Chondrocyte (in vitro differentiated cells): ENCODE data around the gene HDAC4. TPM values are rescaled to one million over a fixed set of nuclear protein-coding genes. Genes with fewer than 3 reads are reported as not detected.

ENCODE experiments used
- DNase-seq: peaks from one replicate; pipeline ENCODE4 v3.0.0; 2021; ENCODE audit warnings: mixed read lengths, low spot score
- H3K27ac Mint-ChIP-seq: one replicate; pipeline ENCODE4 v1.8.0; 2021; ENCODE audit warnings: mild to moderate bottlenecking, moderate library complexity, mixed read lengths; ENCODE audit not compliant: unreplicated experiment
- H3K27me3 Mint-ChIP-seq: 2 replicates; pipeline ENCODE4 v1.8.0; 2021; ENCODE audit warnings: low read depth, mixed read lengths
- H3K36me3 Mint-ChIP-seq: 2 replicates; pipeline ENCODE4 v1.8.0; 2021; ENCODE audit warnings: low read depth, mixed read lengths
- H3K4me1 Mint-ChIP-seq: 2 replicates; pipeline ENCODE4 v1.8.0; 2021; ENCODE audit warnings: low read depth, mild to moderate bottlenecking, mixed read lengths
- H3K4me3 Mint-ChIP-seq: one replicate; pipeline ENCODE4 v1.8.0; 2021; ENCODE audit warnings: mild to moderate bottlenecking, moderate library complexity, mixed read lengths; ENCODE audit not compliant: unreplicated experiment
- H3K9me3 Mint-ChIP-seq: 2 replicates; pipeline ENCODE4 v1.8.0; 2021; ENCODE audit warnings: low read depth, mixed read lengths
- CTCF ChIP-seq: fragments of 200-600 bp; sonication (generic); IDR thresholded peaks from 2 replicates; pipeline ENCODE4 v1.5.0; 2021; ENCODE audit warnings: antibody characterized with exemption, mild to moderate bottlenecking, moderate library complexity
- total RNA-seq: library from RNA; stranded (reverse); gene quantifications from 3 replicates; pipeline ENCODE4 v1.2.1, GENCODE V29; 2021

Gene HDAC4
- total RNA-seq, 1 donor from 2014 or later, result 22.3 TPM

DNA sequence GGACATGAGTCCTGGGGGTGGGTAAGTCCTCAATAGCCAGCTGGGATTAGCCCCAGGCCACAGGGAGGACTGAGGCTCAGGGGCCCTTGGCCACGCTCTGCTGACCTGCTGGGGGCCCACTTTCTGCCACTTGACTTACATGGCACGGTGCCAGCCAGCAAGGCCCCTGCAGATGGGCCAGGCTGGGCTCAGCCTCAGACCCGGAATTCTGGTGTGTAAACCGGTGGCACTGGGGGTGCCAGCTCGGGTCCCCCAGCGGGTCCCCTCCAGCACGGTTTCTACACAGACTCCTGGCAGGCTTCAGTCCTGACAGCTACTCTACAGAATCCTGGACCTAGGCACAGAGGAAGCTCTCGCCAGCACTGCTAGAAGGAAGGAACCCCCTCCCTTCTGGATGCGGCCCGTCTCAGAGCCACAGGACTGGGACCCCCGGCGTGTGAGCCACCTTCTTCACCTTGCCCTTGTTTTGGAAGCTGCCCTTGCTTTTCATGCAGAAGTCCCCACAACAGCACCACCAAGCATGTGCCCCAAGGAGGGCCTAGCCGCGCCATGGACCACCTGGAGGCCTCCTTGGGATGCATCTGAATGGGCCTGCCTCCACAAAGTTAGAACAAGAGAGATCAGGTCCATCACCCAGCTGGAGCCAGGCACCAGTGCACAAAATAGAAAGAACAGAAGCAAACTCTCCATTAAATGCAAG, 8.0 kb downstream of the HDAC4 start:
- Mint-ChIP-seq H3K4me3 (no peak overlapping the region), H3K27me3 (no peaks in the 10 kb centered on the region), H3K9me3 (no peaks in the 10 kb centered on the region), H3K36me3 (peaks cover 2% of the 10 kb centered on the region), H3K27ac (no peak overlapping the region), H3K4me1 (peaks cover 10% of the 10 kb centered on the region)
- no peak for TF ChIP-seq CTCF
- DNase-seq, result peak; percentile 84

- Mint-ChIP-seq H3K4me3 (no peak overlapping the region), H3K27ac (no peak overlapping the region), H3K9me3 (no peaks in the 10 kb centered on the region), H3K27me3 (no peaks in the 10 kb centered on the region), H3K36me3 (peaks cover 2% of the 10 kb centered on the region), H3K4me1 (peaks cover 10% of the 10 kb centered on the region)
- DNase-seq, result peak; percentile 75
- no peak for TF ChIP-seq CTCF
Observed at GRCh38 chr2:239392072-239392357, 8.8 kb downstream of the HDAC4 start.

DNA sequence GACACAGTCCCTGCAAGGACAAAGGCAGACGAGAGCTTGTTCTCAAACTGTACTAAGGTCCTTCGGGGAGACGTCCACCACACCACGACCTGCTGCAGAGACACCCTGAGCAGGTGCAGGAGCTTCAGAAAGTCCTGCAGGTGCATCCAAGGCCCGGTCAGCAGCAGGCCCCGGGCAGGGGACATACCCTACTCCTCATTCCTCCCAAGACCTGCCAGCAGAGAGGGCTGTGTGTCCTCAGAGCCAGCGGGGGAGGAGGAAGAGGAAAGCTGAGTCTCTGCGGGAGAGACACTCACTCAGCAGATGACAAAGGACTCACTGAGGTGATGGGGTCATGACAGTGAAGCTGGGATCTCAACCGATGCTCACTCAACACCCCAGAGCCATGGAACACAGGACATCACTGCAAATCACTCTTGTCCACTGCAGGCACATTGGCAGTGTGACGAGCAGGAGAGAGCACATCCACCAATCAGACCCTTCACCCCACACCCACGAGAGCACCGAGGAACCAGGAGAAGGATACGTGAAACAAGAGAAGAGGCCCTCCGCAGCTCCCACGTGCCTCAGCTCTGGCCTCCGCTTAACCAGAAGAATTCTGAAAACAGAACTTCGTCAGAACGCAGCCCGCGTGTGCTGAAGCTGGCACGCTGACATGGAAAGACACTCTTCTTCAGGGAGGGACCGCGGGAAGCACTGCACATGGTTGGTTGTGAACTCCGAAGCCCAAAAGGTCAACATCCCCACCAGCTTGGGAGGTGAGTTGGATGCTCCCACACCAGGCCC, 9.3 kb downstream of the HDAC4 start:
- H3K27me3 Mint-ChIP-seq, result no peaks in the 10 kb centered on the region
- H3K27ac Mint-ChIP-seq, result no peak overlapping the region
- H3K9me3 Mint-ChIP-seq, result no peaks in the 10 kb centered on the region
- no peak overlapping the region for H3K4me3 Mint-ChIP-seq
- peaks cover 4% of the 10 kb centered on the region for H3K36me3 Mint-ChIP-seq
- peak; percentile 84 for DNase-seq
- TF ChIP-seq CTCF, result no peak
- peaks cover 10% of the 10 kb centered on the region for H3K4me1 Mint-ChIP-seq

- Mint-ChIP-seq H3K4me3 (no peak overlapping the region), H3K27ac (no peak overlapping the region), H3K36me3 (peaks cover 5% of the 10 kb centered on the region), H3K27me3 (no peaks in the 10 kb centered on the region), H3K9me3 (no peaks in the 10 kb centered on the region), H3K4me1 (peaks cover 10% of the 10 kb centered on the region)
- DNase-seq, result peak; percentile 82
- TF ChIP-seq CTCF, result no peak
Observed at GRCh38 chr2:239390546-239391285, 10.1 kb downstream of the HDAC4 start.
